Inflammatory macrophage treated with lipopolysaccharide for 4 hours (primary cell): ENCODE data around the gene TLCD5.

Source experiments
- DNase-seq: peaks from one replicate; pipeline ENCODE4 v3.0.0-alpha.2; 2020

Gene TLCD5

DNA sequence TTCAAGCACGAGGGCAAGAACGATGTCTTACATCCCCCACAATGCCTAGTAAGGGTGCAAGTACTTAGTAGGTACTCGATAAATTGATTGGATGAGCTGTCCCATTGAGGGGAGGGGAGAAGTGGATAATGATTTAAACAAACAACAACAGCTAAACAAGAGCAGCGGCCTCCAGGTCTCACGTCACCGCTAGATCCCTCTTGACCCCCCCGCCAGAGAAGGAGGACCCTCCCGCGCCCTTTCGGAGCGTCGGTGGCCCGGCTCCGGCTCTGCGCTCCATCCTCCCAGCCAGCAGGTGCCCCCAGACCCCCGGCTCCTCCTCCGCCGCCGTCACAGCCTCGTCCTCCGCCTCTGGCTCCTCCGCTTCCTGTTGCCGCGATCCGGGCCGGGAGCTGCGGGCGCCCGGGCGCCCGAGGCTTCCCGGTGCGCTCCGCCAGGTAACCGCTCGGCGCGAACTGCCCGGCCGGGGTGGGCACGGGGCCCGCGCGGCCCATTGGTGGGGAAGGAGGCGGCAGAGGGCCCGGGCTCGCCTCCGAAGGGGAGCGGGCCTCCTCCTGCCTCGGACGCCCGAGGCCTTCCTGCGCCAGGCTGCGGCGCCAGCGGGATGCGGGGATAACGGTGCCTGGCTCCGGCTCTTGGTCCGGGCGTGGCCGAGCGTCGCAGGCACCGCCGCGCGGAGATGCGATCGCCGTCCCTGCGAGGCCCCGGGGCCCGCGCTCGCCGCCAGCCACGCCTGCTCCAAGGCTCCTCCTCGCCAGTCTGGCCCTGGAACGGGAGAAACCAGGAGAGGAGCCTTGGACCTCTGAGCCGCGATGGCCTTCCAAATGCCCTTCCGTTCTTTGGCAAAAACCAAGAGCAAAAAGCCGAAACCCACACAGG is at the start of gene TLCD5:
TLCD5 (plus strand) TSS at position 368 of the 879 bp plus-strand sequence. CDS start 2,143 bp downstream, outside the sequence.
- DNase-seq: no peak

DNA sequence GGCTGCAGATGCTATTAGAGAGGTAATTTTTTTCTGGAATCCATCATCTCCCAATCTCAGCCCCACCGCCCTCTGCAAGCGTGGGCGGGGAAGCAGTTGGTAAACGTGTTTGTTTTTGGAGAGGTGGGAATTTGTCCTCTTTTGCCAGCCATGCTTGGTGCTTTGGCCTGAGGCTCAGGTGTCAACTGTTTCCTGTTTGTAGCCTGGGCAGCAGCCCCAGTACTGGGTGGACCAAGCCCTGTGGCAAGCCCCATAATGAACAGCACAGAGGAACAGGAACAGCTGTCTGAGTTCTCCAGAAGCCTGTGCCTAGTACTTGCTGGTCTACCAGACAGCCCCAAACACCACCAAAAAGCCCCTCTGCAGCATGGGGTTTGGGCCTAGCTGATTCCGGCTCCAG is 45.6 kb upstream of the TLCD5 start:
- DNase-seq: no peak

DNA sequence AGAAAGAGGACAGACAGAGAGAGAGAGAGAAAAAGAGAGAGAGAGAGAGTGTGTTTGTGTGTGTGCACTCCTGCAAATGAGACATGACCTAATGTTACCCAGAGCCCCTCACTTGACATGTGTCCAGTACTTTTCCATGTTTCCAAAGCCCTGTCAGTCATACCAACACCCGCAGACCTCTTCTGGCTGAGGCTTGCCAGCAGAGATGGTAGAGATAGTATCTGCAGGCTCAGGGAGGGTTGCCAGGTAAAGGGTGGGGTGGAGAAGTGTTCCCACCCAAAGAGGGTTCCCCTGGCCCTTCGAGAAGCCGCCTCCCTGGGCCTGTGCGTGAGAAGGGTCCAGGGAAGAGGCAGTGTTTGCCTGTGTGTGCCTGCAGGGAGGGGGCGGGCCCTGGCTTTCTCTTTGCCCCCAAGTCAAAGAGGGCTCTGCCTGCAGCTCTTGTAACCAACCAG is 44.5 kb upstream of the TLCD5 start:
- no peak for DNase-seq

DNA sequence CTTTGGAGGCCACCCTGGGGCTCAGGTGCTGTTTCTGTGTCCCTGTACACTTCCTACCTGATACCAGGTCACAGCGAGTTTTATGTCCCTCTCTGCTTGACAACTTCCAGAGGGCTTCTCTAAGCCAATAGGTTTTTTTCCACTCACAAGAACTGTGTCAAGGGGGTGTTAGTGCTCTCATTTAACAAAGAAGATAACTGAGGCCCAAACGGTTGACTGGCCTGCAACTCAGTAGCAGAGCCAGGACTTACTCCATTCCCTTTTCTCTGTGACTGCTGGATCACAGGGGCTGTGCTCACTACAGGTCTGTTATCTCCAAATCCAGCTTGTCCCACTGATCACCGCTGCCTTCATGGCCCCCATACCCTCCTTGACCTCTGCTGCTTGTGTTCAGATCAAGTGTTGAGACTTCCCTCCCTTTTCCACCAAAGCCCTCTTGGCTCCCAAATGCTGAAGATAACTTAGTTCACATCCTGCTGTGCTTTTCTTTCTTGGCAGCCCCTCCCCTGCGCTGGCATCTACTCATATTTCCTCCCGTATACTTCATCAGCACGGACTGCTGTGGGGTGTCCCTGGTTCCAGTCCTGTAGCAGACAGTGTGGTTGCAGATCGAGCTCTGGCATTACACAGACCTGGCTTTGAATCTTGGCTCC is 43.8 kb upstream of the TLCD5 start:
- no peak for DNase-seq

DNA sequence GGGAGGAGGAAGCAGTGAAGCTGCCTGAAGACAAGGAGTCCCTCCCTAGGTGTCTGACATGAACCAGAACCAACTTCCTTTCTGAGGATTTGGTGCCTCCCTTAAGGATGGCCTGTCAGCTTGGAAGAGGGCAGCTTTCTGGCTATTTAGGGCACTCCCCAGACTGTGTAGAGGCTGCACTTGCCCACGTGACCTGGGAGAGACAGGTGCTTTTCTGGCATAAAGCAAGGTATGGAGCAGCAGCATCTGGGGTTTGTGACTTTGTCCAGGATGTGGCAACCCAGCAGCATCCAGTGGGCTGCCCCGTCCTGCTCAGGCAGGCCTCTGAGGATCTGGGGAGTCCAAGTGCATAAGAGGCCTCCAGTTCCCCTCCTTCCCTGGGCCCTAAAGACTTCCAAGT is 42.0 kb upstream of the TLCD5 start:
- no peak for DNase-seq

DNA sequence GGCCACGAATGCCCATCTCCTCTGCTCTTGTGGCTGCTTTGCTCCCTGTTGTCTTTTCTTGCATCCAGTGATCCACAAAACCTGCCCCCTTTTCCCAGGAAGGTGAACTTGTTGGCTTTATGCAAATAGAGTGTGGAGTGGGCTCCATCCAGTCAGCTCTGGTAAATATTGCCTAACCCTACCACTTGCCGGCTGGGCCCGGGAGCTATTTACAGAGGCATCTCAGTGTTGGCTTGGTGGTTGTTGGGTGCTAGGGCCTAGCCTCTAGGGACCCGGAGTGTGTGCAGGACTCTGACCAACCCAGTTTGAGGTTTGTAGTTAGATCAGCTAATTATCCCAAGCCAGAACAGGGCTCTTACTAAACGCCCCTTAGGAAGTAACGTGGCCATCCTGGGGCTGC is 40.8 kb upstream of the TLCD5 start:
- no peak for DNase-seq

DNA sequence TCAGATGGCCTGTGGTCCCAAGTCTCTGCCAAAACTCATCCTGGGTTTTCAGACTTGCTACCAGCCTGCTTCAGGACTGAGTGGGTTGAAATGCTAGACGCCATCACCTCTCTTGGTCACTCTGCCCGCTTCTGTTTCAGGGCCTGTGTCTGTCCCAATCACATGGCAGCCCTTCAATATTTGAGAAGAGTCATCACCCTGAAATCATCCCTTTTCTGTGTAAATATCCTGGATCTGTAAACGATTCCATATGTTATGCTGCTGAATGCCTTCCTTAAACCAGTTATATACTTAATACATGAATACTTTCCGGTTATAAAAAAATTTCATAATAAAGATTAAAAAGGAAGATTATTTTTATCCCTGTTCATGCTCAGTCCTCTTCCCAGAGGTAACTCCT is 39.8 kb upstream of the TLCD5 start:
- DNase-seq: no peak

DNA sequence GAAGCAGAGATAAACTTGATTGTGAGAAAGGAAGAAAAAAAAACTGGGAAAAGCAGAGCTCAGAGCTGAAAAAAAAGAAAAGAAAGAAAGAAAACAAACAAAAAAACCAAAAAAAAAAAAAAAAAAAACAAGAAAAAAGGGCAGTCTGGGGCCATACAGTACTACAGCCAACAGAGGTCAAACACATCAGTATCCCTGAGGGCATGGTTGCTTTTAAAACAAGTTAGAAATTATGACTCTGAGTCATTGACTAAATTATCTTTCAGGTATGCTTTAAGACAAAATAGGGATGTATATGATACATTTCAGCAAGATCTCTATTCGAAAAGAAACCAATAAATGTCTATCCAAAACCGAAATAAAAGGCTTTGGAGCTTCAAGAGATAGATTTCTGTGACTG is 37.1 kb upstream of the TLCD5 start:
- no peak for DNase-seq

DNA sequence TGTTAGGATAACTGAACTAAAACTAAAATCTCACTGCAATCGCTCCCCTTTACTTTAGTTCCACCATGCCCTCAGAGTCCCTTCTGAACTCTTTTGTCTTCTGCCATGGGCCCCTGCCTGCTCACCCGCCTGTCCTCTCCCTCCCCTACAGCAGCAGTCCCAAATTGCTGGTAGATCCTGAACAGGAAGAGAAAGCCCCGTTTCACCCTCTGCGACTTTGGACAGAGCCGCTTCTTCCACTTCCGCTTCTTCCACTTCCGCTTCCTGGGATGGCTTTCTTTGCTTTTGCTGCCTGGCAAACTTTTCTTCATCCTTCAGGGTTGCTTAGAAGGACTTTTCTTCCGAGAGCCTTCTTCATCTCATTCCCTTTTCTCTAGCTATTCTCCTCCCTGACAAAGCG is 35.7 kb upstream of the TLCD5 start:
- DNase-seq: peak; percentile 12

DNA sequence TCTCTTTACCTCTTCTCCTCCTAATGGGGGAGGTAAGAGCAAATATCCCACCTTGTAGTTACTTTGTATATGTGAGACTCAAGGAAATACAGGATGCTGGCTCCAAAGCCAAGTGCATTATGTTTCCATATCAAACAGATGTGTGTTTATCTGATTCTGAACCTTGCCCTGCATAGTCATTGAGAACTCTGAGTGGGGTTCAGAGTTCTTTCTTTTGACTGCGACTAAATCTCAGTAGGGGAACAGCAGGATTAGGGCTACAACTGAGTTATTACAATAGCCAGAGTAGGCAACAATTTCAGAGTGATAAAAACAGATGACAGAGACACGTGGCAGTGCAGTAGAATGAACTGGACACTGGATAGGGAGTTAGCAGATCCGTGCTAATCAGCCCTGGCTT is 34.1 kb upstream of the TLCD5 start:
- DNase-seq: no peak

DNA sequence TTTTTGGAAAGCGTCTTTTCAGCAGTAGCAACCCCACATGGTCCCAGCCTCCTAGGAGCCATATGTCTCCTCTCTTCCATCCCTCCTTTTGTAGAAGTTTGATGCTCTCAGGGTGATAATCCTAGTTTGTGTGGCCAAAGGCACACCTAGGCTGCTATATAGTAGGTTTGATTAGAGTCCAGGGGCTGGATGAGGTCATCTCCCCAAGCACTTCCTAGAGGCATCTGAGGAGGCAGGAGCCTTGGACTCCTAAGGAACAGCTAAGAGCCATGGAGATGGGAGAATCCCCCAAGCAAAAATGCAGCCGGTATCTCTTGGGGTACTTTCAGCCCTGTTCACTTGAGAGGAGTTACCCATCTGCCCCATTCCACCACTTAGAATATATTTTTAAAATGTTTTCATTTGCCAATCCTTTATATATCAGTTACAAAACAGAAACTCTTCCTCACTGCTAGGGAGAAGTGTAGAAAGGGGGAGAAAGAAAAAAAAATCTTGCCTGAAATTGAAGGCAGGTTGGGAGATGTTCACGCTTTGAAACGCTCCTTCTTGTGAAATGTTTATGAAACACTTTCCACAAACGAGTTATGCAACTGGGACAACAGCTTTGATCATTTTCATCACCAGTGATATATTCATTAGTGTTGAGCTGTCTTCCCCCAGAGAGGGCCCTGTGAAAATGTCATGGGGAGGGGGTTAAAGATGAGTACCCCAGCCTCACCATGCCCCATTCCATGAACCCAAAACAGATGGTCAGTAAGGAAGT is 31.9 kb upstream of the TLCD5 start:
- no peak for DNase-seq

DNA sequence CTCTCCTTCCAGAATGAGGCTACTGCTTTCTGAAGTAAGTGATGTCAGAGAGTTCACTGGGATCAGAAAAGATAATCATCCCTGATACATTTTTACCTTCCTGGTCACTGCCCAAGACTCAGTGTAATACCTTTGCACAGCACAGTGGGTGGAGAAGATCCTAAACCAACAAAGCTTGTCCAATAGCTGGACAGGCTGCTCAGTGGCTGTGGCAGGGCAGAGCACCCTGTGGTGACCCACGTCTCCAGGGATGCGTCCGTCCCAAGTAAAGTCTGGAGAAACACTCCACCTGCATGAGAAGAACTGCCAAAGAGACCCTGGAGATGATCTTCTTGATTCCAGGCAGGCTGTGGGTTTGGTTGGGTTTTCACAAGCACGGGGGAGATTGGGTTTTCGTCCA is 31.0 kb upstream of the TLCD5 start:
- DNase-seq: no peak

DNA sequence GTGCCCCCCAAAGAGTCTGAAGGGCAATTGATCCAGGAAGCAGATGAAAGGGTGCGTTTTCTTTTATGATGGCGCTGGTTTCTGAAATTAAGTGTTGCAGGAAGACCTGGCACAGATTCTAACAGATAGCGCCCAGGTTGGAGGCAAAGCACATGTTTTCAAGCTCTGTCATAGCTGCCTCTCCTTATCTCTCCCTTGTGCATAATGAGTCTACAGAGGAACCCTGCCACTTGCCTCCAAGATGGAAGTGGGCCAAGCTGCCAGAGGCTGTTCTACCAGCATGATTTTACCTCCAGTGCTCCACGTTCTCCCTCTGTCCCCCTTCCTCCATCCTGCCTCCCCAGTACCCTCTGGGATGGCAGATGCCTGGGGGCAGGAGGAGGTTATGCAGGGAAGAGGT is 30.0 kb upstream of the TLCD5 start:
- no peak for DNase-seq

DNA sequence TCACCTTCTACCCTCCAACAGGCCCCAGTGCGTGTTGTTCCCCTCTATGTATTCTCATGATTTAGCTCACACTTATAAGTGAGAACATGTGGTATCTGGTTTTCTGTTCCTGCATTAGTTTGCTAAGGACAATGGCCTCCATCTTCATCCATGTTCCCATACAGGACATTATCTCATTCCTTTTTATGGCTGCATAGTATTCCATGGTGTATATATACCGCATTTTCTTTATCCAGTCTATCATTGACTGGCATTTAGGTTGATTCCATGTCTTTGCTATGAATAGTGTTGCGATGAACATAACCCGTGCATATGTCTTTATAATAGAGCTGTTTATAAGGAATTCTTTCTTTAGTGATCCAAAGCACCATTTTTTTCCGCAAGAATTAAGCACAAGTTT is 28.5 kb upstream of the TLCD5 start:
- no peak for DNase-seq

DNA sequence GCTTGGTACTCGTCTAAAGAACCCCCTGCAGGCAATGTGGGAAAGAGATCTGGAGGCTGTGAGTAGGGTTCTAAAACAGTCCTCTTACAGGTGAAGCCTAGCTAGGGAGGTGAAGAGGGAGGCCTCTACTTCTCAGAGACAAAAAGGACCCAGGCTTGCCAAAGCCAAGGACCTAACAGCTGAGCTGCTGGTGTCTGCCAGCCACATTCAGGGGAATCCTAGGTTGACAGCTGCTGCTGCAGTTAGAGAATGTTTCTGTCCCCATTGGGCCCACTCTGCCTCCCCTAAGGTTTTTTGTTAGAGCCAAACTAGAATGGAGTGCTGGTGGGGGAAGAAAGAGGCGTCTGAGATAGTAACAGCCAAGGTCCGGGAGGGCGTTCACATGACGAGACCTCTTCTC is 26.6 kb upstream of the TLCD5 start:
- DNase-seq: no peak

DNA sequence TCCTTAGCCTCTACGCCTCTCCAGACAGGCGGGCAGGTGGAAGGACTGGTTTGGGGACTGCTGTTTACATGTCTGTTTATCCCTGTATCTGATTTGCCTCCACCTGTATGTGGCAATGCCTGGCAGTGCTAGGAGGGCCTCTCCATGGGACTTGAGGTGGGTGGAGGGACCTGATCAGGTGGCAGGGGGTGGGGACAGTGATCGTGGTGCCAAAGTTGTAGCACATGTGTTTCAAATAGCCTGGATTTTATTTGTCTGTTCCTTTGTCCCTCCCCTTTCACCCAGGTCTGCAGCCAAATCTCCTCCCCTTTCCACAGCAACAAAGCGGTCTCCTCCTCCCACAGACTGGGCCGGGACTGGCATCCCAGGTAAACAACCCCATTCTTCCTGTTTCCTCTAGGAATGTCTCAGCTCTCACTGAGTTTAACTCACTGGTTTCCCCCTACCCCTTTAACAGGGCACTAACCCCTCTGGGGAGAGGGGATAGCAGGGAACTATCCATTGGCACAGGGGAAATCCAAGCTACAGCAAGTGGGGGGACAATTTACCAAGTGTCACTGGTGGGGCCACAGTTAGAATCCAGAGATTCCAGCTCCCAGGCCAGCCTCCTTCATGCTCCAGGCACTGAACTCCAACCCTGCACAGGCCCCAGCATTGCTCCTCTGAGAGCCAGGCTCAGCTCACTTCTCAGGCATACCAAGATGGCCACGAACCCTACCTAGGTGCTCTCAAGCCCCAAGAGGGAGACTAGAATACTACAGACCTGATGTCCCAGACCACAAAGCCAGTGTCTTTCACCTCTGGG is 22.9 kb upstream of the TLCD5 start:
- DNase-seq: no peak

DNA sequence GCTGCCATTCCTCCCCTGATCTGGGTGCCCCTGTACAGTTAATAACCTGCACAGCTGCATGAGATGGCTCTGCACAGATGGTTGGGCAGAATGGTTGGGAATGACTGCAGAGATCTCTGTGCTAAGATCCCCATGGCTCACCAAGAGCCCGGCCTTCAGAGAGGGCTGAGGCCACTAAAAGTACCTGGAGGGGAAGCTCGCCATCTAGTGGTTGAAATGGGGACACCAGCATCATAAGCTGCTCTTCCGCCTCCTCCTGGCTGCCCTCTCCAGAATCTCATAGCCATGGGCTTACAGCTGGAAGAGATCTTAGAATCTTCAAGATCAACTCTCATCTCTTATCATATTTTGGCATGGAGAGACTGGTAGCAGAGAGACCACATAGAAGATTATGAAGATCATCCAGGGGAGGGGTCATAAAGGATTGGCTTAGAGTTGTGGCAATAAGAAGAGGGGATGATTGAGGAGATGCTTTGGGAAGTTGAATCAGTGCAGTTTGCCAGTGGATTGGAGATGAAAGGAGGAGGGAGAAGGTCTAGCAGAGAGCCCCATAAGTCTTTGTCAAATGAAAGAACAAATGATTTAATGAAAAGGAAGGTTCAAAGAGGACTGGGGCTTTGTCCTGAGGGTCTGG is 22.0 kb upstream of the TLCD5 start:
- peak; percentile 68 for DNase-seq

DNA sequence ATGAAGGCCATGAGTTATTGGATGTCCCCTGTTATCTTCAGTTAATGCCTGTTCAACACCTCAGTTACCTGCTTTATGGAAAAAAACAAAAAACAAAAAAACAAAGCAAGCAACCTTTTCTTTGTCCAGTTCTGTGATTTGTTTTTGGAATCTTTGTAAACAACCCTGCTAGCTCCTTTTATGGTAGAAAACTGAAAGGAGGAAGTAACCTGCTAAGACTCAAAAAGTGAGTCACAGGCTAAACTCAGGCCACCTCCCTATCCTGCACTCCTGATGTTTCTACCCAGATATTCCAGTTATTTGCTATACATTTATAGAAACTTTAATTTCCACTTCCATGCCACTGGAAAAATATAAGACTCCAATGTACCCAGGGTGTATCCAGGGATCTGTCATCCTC is 20.6 kb upstream of the TLCD5 start:
- peak; percentile 30 for DNase-seq

DNA sequence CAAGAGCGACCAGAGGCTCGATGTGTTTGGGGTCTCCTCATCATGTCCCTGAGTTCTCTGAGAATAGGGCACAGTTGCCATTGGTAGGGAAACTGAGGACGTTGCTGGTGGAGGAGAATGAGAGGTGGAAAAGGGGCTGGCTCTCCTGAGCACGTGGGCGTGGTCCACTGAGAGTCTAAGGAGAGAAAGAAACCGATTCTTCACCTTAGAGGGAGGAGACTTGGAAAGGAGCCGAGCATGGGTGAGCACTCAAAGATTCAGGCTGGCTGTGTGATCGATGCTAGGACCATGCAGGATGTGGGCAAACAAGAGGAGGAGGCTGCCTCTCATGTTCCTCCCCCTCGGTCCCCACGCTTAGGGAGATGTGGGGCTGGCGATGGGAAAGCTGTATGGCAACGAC is 19.8 kb upstream of the TLCD5 start:
- DNase-seq: no peak

DNA sequence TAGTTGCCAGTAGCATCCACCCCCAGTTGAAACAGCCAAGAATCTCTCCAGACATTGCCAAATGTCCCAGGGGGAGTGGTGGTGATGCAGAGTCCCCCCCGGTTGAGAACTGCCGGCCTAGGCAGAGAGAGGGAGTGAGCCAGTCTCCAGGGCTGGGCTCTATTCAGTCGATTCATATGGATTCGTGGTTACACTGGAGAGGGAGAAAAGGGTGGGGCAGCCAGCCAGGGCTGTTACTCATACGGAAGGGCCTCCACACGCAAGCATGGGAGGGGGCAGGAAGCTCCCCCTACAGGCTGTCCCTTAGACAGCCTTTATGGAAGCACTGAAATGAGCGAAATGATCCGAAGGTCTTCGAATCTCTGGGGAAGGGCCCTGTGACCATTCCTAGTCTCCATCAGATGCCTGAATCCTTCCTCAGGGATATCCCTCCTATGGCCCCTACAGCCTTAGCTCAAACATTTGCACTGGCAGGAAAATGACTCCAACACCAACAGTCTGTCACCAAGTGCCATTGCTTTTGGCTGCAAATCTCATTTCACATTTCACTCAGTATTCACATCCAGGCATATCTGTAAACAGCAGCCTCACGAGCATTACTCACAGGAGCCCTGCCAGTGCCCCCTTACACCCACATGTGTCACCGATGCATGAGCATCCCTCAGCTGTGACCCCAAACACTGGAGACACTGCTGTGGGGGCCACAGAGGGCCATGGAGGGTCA is 18.4 kb upstream of the TLCD5 start:
- DNase-seq: no peak

DNA sequence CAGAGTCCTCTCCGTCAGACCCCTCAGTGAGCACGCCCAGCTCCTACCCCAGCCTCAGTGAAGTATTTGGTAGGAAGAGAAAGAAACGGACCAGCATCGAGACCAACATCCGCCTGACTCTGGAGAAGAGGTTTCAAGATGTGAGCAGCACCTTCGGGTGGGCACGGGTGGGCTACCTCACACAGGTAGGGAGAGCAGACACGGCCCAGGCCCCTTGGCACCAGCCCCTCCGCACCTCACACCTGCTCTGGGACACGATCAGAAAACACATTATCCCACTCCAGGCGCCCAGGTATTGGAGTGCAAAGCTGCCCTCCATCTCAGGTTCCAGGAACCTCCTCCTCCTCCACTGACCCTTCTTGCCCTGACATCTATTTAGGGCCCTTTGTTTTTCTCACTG is 17.6 kb upstream of the TLCD5 start:
- no peak for DNase-seq

DNA sequence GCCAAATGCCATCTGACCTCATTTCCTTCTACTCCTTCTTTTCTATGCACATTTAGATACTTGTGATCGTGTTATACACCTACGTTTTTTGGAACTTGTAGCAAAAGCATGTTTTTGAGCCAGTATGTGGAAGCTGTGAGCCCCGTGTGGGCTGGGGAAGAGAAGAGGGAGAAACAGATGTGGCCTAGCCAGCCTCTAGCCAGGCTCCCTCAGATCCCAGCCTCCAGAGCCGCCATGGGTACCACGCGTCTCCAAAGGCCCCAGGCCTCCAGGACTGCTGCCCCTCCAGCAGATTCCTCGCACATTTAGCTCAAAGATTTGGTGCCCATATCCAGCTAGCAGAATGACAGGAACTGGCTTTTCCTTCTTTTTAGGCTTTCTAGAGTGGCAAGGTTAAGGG is 17.0 kb upstream of the TLCD5 start:
- no peak for DNase-seq
